ENCODE measurements around the gene NOBOX. TPM values are rescaled to one million over a fixed set of nuclear protein-coding genes. Genes with fewer than 3 reads are reported as not detected.

NOBOX gene
- total RNA-seq (not detected), polyA plus RNA-seq (not detected)

- no peak for TF ChIP-seq GABPA (IDR thresholded peaks at IDR 0.05 in 1 of 2, conservative IDR thresholded peaks at IDR 0.05 in 1 of 2)
- TF ChIP-seq JUND (IDR thresholded peaks at IDR 0.05): no peak
- TF ChIP-seq FOXA1 (IDR thresholded peaks at IDR 0.05): no peak
- TF ChIP-seq ZBTB33 (IDR thresholded peaks at IDR 0.05): no peak
- TF ChIP-seq, protein P1, sequence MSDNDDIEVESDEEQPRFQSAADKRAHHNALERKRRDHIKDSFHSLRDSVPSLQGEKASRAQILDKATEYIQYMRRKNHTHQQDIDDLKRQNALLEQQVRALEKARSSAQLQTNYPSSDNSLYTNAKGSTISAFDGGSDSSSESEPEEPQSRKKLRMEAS (IDR thresholded peaks at IDR 0.05): no peak
- no peak for TF ChIP-seq YY1 (IDR thresholded peaks at IDR 0.05)
- TF ChIP-seq FOXA2 (IDR thresholded peaks at IDR 0.05): no peak
- TF ChIP-seq CTCF (IDR thresholded peaks at IDR 0.05; ENCODE audit: low read depth, low read length, missing input control): no peak
- no peak for TF ChIP-seq HNF4G (IDR thresholded peaks at IDR 0.05)
- TF ChIP-seq RXRA (IDR thresholded peaks at IDR 0.05): no peak
- TF ChIP-seq TAF1 (conservative IDR thresholded peaks at IDR 0.05): no peak
- TF ChIP-seq NR2F2 (IDR thresholded peaks at IDR 0.05): no peak
- no peak for TF ChIP-seq RAD21 (IDR thresholded peaks at IDR 0.05)
- TF ChIP-seq SP1 (IDR thresholded peaks at IDR 0.05): no peak
- no peak for TF ChIP-seq HNF4A (conservative IDR thresholded peaks at IDR 0.05)
- no peak for TF ChIP-seq REST (IDR thresholded peaks at IDR 0.05)
- H3K9ac ChIP-seq (ENCODE audit: low read depth in 1 of 2, low read length in 2 of 2): no peak within 1 kb of the TSS
- H3K27ac ChIP-seq (ENCODE audit: low read depth in 1 of 2, low read length in 2 of 2): no peak within 1 kb of the TSS
- no peaks in the 10 kb centered on the region for H3K9me3 ChIP-seq (ENCODE audit: control insufficient read depth in 4 of 4, low read length in 3 of 4)
- no peaks in the 10 kb centered on the region for H3K36me3 ChIP-seq (ENCODE audit: control insufficient read depth in 4 of 4, insufficient read depth in 3 of 4, low read depth in 1 of 4, low read length in 3 of 4)
- no peaks in the 10 kb centered on the region for H3K27me3 ChIP-seq (ENCODE audit: control insufficient read depth in 4 of 4, insufficient read depth in 4 of 4, low read length in 3 of 4)
- no peaks in the 10 kb centered on the region for H3K4me1 ChIP-seq (ENCODE audit: control insufficient read depth in 4 of 4, insufficient read depth in 4 of 4, low read length in 3 of 4)
- WGBS: 91% methylated on average over 39 of the region's 39 CpGs
- DNase-seq (ENCODE audit: low spot score): no peak
- H3K4me3 ChIP-seq (ENCODE audit: low read depth in 1 of 3, low read length in 3 of 3): no peak within 1 kb of the TSS
Observed at GRCh38 chr7:144403649-144404061, at the start of gene NOBOX. Gene NOBOX (minus strand): TSS chr7:144403693.

GRCh38 chr7:144452064-144452463 lies 48.6 kb upstream of the NOBOX start:
- WGBS: 89% methylated on average over 5 of the region's 5 CpGs
- H3K9ac ChIP-seq (ENCODE audit: low read depth in 1 of 2, low read length in 2 of 2): no peak overlapping the region
- no peak for DNase-seq (ENCODE audit: low spot score)
- H3K4me3 ChIP-seq (ENCODE audit: low read depth in 1 of 3, low read length in 3 of 3): no peak overlapping the region
- H3K4me1 ChIP-seq (ENCODE audit: control insufficient read depth in 4 of 4, insufficient read depth in 4 of 4, low read length in 3 of 4): no peaks in the 10 kb centered on the region
- no peaks in the 10 kb centered on the region for H3K36me3 ChIP-seq (ENCODE audit: control insufficient read depth in 4 of 4, insufficient read depth in 3 of 4, low read depth in 1 of 4, low read length in 3 of 4)
- no peaks in the 10 kb centered on the region for H3K9me3 ChIP-seq (ENCODE audit: control insufficient read depth in 4 of 4, low read length in 3 of 4)
- H3K27me3 ChIP-seq (ENCODE audit: control insufficient read depth in 4 of 4, insufficient read depth in 4 of 4, low read length in 3 of 4): no peaks in the 10 kb centered on the region
- H3K27ac ChIP-seq (ENCODE audit: low read depth in 1 of 2, low read length in 2 of 2): no peak overlapping the region
- TF ChIP-seq, protein P2, sequence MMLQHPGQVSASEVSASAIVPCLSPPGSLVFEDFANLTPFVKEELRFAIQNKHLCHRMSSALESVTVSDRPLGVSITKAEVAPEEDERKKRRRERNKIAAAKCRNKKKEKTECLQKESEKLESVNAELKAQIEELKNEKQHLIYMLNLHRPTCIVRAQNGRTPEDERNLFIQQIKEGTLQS (IDR thresholded peaks at IDR 0.05): no peak
- TF ChIP-seq YY1 (IDR thresholded peaks at IDR 0.05) (no peak), FOXA1 (IDR thresholded peaks at IDR 0.05) (no peak), CTCF (IDR thresholded peaks at IDR 0.05; ENCODE audit: low read depth, low read length, missing input control) (no peak), HNF4G (IDR thresholded peaks at IDR 0.05) (no peak), ZBTB33 (IDR thresholded peaks at IDR 0.05) (no peak)
